ENCODE data around the gene MORN3. TPM values are rescaled to one million over a fixed set of nuclear protein-coding genes. Genes with fewer than 3 reads are reported as not detected.
A peak's percentile ranks its signal among the peaks of the same experiment; 100 is the strongest.

Gene MORN3
- total and polyA plus RNA-seq, 2 donors (not counting 1 experiment from before 2014, with no cell fraction given) = 0.22 to 1.3 TPM

DNA sequence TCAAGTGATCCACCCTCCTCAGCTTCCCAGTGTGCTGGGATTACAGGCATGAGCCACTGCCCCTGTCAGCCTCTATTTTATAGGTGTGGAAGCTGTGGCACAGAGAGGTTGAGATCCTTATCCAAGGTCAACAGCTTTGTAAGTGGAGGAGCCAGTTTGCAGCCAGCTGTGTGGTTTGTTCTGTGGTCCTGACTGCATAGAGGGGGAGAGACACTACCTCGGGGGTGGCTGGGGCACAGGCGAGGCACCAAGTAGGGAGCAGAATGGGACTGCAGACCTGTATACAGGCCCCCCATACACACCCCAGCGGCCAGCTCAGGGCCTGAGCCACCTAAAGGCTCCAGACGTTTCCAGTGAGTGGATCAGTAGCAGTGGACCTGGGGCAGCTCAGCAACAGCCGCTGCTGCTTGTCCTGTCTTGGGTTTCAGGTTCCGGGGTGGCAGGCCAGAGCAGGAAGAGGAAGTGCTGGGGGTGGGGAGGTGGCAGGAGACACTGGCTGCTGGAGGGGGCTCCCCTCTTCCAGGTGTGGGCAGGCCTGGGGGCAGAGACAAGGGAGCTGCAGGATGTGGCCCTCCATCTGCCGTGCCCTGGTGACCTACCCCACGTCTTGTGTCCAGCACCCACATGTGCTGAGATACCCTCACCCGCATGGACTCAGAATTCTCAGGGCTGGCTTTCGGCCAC, 32.1 kb downstream of the MORN3 start:
- ATAC-seq (ENCODE audit: low read depth) = peak; percentile 90
- POLR2A ChIA-PET = interaction anchor here (0.5 to 2.7 kb wide), 5 partner anchors 10 to 187 kb away, joined by 3 to 18 read pairs (median 3); partner anchors contain the start of gene ORAI1
- no peak for TF ChIP-seq CTCF (IDR thresholded peaks at IDR 0.05)
- TF ChIP-seq EZH2 (IDR thresholded peaks at IDR 0.05; ENCODE audit: borderline replicate concordance, insufficient read depth, low read depth, low read length, poor library complexity, severe bottlenecking) = no peak
- DNase-seq = peak; percentile 79
- Histone ChIP-seq H4K20me1 (ENCODE audit: control insufficient read depth, insufficient read depth, low read length, poor library complexity, severe bottlenecking) (peaks cover 47% of the 10 kb centered on the region), H3K79me2 (ENCODE audit: control insufficient read depth, insufficient read depth, low read length) (peaks cover 82% of the 10 kb centered on the region), H3K27me3 (replicated peaks in 1 of 4; ENCODE audit: control extremely low read depth in 1 of 4, control insufficient read depth in 3 of 4, insufficient read depth in 4 of 4, low read length in 3 of 4) (no peaks in the 10 kb centered on the region), H3K9me3 (ENCODE audit: control extremely low read depth in 1 of 3, control insufficient read depth in 2 of 3, insufficient read depth in 1 of 3, low read length in 2 of 3) (no peaks in the 10 kb centered on the region), H3K36me3 (replicated peaks in 1 of 2; ENCODE audit: control extremely low read depth in 1 of 2, control insufficient read depth in 1 of 2, extremely low read depth in 1 of 2, insufficient read depth in 2 of 2, low read length in 1 of 2) (peaks cover 0 to 32% of the 10 kb centered on the region in 2 experiments), H3K4me1 (ENCODE audit: control insufficient read depth in 2 of 2, insufficient read depth in 2 of 2, low read length in 2 of 2) (peaks cover 29 to 40% of the 10 kb centered on the region in 2 donors), H3K4me2 (replicated peaks; ENCODE audit: low read depth, low read length, poor library complexity, severe bottlenecking) (peak overlapping the region; percentile 80), H3K27ac (ENCODE audit: low read length in 2 of 2) (peak overlapping the region; percentile 86 to 89), H3K4me3 (ENCODE audit: control extremely low read depth in 1 of 5, extremely low read depth in 1 of 5, insufficient read depth in 1 of 5, low read depth in 2 of 5, low read length in 4 of 5) (peak overlapping the region in 4 of 5 experiments; percentile 19 to 46 (median 37)), H2AFZ (ENCODE audit: insufficient read depth, low read depth, low read length, poor library complexity, severe bottlenecking) (peak overlapping the region; percentile 77), H3K9ac (ENCODE audit: low read length) (peak overlapping the region; percentile 50)
- CTCF ChIA-PET = interaction anchor here (0.9 to 4.3 kb wide), 10 partner anchors 12 to 143 kb away, joined by 3 to 38 read pairs (median 5); partner anchors contain the start of genes MORN3 and ORAI1
- WGBS (ENCODE audit: insufficient coverage) = 19% methylated on average over 10 of the region's 10 CpGs
- Mint-ChIP-seq H3K4me3 (peak overlapping the region; percentile 67), H3K9me3 (ENCODE audit: insufficient read depth) (no peaks in the 10 kb centered on the region), H3K27ac (peak overlapping the region; percentile 92), H3K4me1 (peaks cover 40% of the 10 kb centered on the region), H3K27me3 (no peaks in the 10 kb centered on the region)
- intact Hi-C loops (cut with micrococcal nuclease) = loop anchor here (1.0 kb wide), 1 partner anchor 9 kb away; no protein-coding TSS in a partner anchor

DNA sequence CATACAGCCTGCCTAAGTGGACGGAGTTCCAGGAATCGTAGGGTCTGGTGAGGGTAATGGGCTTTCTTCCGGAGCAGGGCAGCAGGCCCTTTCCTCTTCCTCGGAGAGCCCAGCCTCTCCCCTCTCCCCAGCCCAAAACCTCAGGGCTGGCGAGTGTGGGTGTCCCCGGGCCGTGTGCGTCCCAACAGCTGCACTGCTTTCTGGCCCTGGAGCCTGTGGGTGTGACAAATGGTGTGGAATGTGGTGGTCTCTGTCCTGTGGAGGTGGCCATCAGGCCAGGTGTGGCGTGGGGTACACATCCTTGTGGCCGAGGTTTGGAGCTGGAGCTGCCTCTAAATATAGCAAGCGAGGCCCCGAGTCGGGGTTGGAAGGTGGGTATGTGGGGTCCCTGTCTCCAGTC, 34.6 kb downstream of the MORN3 start:
- no peak for ATAC-seq (ENCODE audit: low read depth)
- Histone ChIP-seq H3K27ac (ENCODE audit: low read length in 2 of 2) (peak overlapping the region in 1 of 2 donors; percentile 65), H3K9me3 (ENCODE audit: control extremely low read depth in 1 of 3, control insufficient read depth in 2 of 3, insufficient read depth in 1 of 3, low read length in 2 of 3) (no peaks in the 10 kb centered on the region), H3K4me3 (ENCODE audit: control extremely low read depth in 1 of 5, extremely low read depth in 1 of 5, insufficient read depth in 1 of 5, low read depth in 2 of 5, low read length in 4 of 5) (no peak overlapping the region), H2AFZ (ENCODE audit: insufficient read depth, low read depth, low read length, poor library complexity, severe bottlenecking) (no peak overlapping the region), H4K20me1 (ENCODE audit: control insufficient read depth, insufficient read depth, low read length, poor library complexity, severe bottlenecking) (peaks cover 55% of the 10 kb centered on the region), H3K27me3 (replicated peaks in 1 of 4; ENCODE audit: control extremely low read depth in 1 of 4, control insufficient read depth in 3 of 4, insufficient read depth in 4 of 4, low read length in 3 of 4) (no peaks in the 10 kb centered on the region), H3K4me1 (ENCODE audit: control insufficient read depth in 2 of 2, insufficient read depth in 2 of 2, low read length in 2 of 2) (peaks cover 54 to 64% of the 10 kb centered on the region in 2 donors), H3K4me2 (replicated peaks; ENCODE audit: low read depth, low read length, poor library complexity, severe bottlenecking) (peak overlapping the region; percentile 22), H3K36me3 (replicated peaks in 1 of 2; ENCODE audit: control extremely low read depth in 1 of 2, control insufficient read depth in 1 of 2, extremely low read depth in 1 of 2, insufficient read depth in 2 of 2, low read length in 1 of 2) (peaks cover 0 to 32% of the 10 kb centered on the region in 2 experiments), H3K79me2 (ENCODE audit: control insufficient read depth, insufficient read depth, low read length) (peaks cover 88% of the 10 kb centered on the region), H3K9ac (ENCODE audit: low read length) (no peak overlapping the region)
- H3K4me3 Mint-ChIP-seq = no peak overlapping the region
- peak overlapping the region; percentile 78 for H3K27ac Mint-ChIP-seq
- peaks cover 62% of the 10 kb centered on the region for H3K4me1 Mint-ChIP-seq
- no peaks in the 10 kb centered on the region for H3K27me3 Mint-ChIP-seq
- ChIA-PET CTCF (interaction anchor here (0.8 to 4.3 kb wide), 5 partner anchors 10 to 134 kb away, joined by 3 to 38 read pairs (median 3); partner anchors contain the start of genes MORN3 and ORAI1), POLR2A (interaction anchor here (0.7 to 1.4 kb wide), 4 partner anchors 8 to 388 kb away, joined by 3 to 7 read pairs (median 6); partner anchors contain the start of gene ORAI1)
- intact Hi-C loops (cut with micrococcal nuclease) = no loop called here
- TF ChIP-seq EZH2 (IDR thresholded peaks at IDR 0.05; ENCODE audit: borderline replicate concordance, insufficient read depth, low read depth, low read length, poor library complexity, severe bottlenecking) = no peak
- TF ChIP-seq CTCF (IDR thresholded peaks at IDR 0.05) = no peak
- no peak for DNase-seq
- 67% methylated on average over 1 of the region's 13 CpGs for WGBS (ENCODE audit: insufficient coverage)
- no peaks in the 10 kb centered on the region for H3K9me3 Mint-ChIP-seq (ENCODE audit: insufficient read depth)

Measured in B cell (primary cell).